GM18861 (cell line): ENCODE results near the gene SPOCD1.

Experiments used
- ATAC-seq: cut with Tn5 transposase; IDR thresholded peaks from one replicate; pipeline ENCODE4 v1.9.1; 2021; ENCODE audit not compliant: unreplicated experiment

Gene SPOCD1

GRCh38 chr1:31801458-31801857 is 14.4 kb downstream of the SPOCD1 start:
- ATAC-seq: no peak

- ATAC-seq: no peak
Measured at GRCh38 chr1:31800674-31800967, 15.2 kb downstream of the SPOCD1 start.

- no peak for ATAC-seq
Measured at GRCh38 chr1:31799895-31800673, 15.7 kb downstream of the SPOCD1 start.

GRCh38 chr1:31799196-31799894 is 16.5 kb downstream of the SPOCD1 start:
- ATAC-seq: no peak

GRCh38 chr1:31798433-31799195 is 17.2 kb downstream of the SPOCD1 start:
- ATAC-seq: no peak

GRCh38 chr1:31798086-31798432 is 17.8 kb downstream of the SPOCD1 start:
- no peak for ATAC-seq

GRCh38 chr1:31797216-31797615 is 18.6 kb downstream of the SPOCD1 start:
- ATAC-seq: no peak

GRCh38 chr1:31796707-31797106 is 19.1 kb downstream of the SPOCD1 start:
- ATAC-seq: no peak

GRCh38 chr1:31795801-31796621 is 19.8 kb downstream of the SPOCD1 start:
- ATAC-seq: no peak

- ATAC-seq: no peak
Measured at GRCh38 chr1:31795096-31795675, 20.6 kb downstream of the SPOCD1 start.

- no peak for ATAC-seq
Measured at GRCh38 chr1:31793586-31794285, 22.1 kb downstream of the SPOCD1 start.

- ATAC-seq: no peak
Measured at GRCh38 chr1:31793086-31793485, 22.7 kb downstream of the SPOCD1 start.

- no peak for ATAC-seq
Measured at GRCh38 chr1:31792541-31792940, 23.3 kb downstream of the SPOCD1 start.

- ATAC-seq: no peak
Measured at GRCh38 chr1:31792116-31792515, 23.7 kb downstream of the SPOCD1 start.

GRCh38 chr1:31791131-31791858 is 24.5 kb downstream of the SPOCD1 start:
- ATAC-seq: no peak

GRCh38 chr1:31790641-31791091 is 25.2 kb downstream of the SPOCD1 start:
- ATAC-seq: no peak

- no peak for ATAC-seq
Measured at GRCh38 chr1:31790140-31790539, 25.7 kb downstream of the SPOCD1 start.

GRCh38 chr1:31789259-31790065 is 26.4 kb downstream of the SPOCD1 start:
- ATAC-seq: no peak

- ATAC-seq: no peak
Measured at GRCh38 chr1:31788825-31789256, 27.0 kb downstream of the SPOCD1 start.
